ENCODE measurements around the gene FGG. TPM values are rescaled to one million over a fixed set of nuclear protein-coding genes. Genes with fewer than 3 reads are reported as not detected.
A peak's percentile ranks its signal among the peaks of the same experiment; 100 is the strongest.

Gene FGG
- total and polyA plus RNA-seq, 2 of the 13 experiments (the other 11 are each of a cell fraction or from before 2014, with no cell fraction given) = 1,037 to 2,423 TPM

DNA sequence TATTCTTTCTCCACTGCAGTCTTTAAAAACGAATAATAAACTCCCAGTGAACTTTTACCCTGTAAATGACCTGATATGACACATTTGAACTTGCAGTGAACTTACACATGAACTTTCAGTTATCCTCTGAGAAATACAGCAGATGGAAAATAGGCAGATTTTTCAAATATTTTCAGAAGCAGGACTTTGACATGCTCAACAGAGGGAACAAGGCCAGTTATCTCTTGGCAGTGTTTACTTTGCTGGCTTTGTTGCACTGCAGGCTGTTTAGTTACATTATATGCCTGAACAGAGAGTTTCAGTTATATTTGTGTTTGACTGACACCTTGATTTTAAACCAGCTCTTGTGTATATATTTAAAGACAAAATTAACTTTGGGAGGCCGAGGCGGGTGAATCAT is 47.6 kb upstream of the FGG start (continued):
- TF ChIP-seq, protein P1, sequence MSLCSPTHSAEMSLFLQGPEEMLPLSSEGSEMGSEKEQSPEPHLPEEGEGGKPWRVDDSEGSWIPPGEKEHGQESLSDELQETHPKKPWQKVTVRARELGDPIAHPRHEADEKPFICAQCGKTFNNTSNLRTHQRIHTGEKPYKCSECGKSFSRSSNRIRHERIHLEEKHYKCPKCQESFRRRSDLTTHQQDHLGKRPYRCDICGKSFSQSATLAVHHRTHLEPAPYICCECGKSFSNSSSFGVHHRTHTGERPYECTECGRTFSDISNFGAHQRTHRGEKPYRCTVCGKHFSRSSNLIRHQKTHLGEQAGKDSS (CRISPR knock-in tag; IDR thresholded peaks at IDR 0.05; ENCODE audit: borderline replicate concordance, low read depth) = no peak
- TF ChIP-seq, protein P2, sequence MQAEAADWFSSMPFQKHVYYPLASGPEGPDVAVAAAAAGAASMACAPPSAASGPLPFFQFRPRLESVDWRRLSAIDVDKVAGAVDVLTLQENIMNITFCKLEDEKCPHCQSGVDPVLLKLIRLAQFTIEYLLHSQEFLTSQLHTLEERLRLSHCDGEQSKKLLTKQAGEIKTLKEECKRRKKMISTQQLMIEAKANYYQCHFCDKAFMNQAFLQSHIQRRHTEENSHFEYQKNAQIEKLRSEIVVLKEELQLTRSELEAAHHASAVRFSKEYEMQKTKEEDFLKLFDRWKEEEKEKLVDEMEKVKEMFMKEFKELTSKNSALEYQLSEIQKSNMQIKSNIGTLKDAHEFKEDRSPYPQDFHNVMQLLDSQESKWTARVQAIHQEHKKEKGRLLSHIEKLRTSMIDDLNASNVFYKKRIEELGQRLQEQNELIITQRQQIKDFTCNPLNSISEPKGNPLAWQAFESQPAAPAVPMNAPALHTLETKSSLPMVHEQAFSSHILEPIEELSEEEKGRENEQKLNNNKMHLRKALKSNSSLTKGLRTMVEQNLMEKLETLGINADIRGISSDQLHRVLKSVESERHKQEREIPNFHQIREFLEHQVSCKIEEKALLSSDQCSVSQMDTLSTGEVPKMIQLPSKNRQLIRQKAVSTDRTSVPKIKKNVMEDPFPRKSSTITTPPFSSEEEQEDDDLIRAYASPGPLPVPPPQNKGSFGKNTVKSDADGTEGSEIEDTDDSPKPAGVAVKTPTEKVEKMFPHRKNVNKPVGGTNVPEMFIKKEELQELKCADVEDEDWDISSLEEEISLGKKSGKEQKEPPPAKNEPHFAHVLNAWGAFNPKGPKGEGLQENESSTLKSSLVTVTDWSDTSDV (CRISPR knock-in tag; IDR thresholded peaks at IDR 0.05) = no peak
- TF ChIP-seq RFXANK (CRISPR knock-in tag; IDR thresholded peaks at IDR 0.05) (0 out of 2 replicates have a peak, but pooled peaks have one; percentile 25), NR1H2 (CRISPR knock-in tag; IDR thresholded peaks at IDR 0.05; ENCODE audit: borderline replicate concordance, low read depth) (peak; percentile 90), SMARCC2 (IDR thresholded peaks at IDR 0.05) (0 out of 2 replicates have a peak, but pooled peaks have one; percentile 25), KLF6 (CRISPR knock-in tag; IDR thresholded peaks at IDR 0.05) (no peak), RBFOX2 (IDR thresholded peaks at IDR 0.05; ENCODE audit: low read depth, low read length) (no peak), SIN3B (IDR thresholded peaks at IDR 0.05; ENCODE audit: low read length) (no peak), JDP2 (CRISPR knock-in tag; IDR thresholded peaks at IDR 0.05; ENCODE audit: borderline replicate concordance) (no peak; the same call in 1 of the 2 replicates), NKX3-1 (CRISPR knock-in tag; IDR thresholded peaks at IDR 0.05) (no peak), MIER2 (CRISPR knock-in tag; IDR thresholded peaks at IDR 0.05) (peak; percentile 63; the same call in 1 of the 2 replicates), ASH2L (IDR thresholded peaks at IDR 0.05; ENCODE audit: insufficient read length, low read depth, low read length) (peak; percentile 55), SOX6 (IDR thresholded peaks at IDR 0.05) (no peak), SOX6 (CRISPR knock-in tag; IDR thresholded peaks at IDR 0.05) (peak; percentile 98)
- TF ChIP-seq, protein P3, sequence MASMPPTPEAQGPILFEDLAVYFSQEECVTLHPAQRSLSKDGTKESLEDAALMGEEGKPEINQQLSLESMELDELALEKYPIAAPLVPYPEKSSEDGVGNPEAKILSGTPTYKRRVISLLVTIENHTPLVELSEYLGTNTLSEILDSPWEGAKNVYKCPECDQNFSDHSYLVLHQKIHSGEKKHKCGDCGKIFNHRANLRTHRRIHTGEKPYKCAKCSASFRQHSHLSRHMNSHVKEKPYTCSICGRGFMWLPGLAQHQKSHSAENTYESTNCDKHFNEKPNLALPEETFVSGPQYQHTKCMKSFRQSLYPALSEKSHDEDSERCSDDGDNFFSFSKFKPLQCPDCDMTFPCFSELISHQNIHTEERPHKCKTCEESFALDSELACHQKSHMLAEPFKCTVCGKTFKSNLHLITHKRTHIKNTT (CRISPR knock-in tag; IDR thresholded peaks at IDR 0.05) = no peak
- TF ChIP-seq, protein P4, sequence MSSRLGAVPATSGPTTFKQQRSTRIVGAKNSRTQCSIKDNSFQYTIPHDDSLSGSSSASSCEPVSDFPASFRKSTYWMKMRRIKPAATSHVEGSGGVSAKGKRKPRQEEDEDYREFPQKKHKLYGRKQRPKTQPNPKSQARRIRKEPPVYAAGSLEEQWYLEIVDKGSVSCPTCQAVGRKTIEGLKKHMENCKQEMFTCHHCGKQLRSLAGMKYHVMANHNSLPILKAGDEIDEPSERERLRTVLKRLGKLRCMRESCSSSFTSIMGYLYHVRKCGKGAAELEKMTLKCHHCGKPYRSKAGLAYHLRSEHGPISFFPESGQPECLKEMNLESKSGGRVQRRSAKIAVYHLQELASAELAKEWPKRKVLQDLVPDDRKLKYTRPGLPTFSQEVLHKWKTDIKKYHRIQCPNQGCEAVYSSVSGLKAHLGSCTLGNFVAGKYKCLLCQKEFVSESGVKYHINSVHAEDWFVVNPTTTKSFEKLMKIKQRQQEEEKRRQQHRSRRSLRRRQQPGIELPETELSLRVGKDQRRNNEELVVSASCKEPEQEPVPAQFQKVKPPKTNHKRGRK (CRISPR knock-in tag; IDR thresholded peaks at IDR 0.05) = no peak
- TF ChIP-seq, protein P5, sequence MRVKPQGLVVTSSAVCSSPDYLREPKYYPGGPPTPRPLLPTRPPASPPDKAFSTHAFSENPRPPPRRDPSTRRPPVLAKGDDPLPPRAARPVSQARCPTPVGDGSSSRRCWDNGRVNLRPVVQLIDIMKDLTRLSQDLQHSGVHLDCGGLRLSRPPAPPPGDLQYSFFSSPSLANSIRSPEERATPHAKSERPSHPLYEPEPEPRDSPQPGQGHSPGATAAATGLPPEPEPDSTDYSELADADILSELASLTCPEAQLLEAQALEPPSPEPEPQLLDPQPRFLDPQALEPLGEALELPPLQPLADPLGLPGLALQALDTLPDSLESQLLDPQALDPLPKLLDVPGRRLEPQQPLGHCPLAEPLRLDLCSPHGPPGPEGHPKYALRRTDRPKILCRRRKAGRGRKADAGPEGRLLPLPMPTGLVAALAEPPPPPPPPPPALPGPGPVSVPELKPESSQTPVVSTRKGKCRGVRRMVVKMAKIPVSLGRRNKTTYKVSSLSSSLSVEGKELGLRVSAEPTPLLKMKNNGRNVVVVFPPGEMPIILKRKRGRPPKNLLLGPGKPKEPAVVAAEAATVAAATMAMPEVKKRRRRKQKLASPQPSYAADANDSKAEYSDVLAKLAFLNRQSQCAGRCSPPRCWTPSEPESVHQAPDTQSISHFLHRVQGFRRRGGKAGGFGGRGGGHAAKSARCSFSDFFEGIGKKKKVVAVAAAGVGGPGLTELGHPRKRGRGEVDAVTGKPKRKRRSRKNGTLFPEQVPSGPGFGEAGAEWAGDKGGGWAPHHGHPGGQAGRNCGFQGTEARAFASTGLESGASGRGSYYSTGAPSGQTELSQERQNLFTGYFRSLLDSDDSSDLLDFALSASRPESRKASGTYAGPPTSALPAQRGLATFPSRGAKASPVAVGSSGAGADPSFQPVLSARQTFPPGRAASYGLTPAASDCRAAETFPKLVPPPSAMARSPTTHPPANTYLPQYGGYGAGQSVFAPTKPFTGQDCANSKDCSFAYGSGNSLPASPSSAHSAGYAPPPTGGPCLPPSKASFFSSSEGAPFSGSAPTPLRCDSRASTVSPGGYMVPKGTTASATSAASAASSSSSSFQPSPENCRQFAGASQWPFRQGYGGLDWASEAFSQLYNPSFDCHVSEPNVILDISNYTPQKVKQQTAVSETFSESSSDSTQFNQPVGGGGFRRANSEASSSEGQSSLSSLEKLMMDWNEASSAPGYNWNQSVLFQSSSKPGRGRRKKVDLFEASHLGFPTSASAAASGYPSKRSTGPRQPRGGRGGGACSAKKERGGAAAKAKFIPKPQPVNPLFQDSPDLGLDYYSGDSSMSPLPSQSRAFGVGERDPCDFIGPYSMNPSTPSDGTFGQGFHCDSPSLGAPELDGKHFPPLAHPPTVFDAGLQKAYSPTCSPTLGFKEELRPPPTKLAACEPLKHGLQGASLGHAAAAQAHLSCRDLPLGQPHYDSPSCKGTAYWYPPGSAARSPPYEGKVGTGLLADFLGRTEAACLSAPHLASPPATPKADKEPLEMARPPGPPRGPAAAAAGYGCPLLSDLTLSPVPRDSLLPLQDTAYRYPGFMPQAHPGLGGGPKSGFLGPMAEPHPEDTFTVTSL (CRISPR knock-in tag; IDR thresholded peaks at IDR 0.05; ENCODE audit: borderline replicate concordance) = peak; percentile 96
- TF ChIP-seq, protein P6, sequence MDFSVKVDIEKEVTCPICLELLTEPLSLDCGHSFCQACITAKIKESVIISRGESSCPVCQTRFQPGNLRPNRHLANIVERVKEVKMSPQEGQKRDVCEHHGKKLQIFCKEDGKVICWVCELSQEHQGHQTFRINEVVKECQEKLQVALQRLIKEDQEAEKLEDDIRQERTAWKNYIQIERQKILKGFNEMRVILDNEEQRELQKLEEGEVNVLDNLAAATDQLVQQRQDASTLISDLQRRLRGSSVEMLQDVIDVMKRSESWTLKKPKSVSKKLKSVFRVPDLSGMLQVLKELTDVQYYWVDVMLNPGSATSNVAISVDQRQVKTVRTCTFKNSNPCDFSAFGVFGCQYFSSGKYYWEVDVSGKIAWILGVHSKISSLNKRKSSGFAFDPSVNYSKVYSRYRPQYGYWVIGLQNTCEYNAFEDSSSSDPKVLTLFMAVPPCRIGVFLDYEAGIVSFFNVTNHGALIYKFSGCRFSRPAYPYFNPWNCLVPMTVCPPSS (IDR thresholded peaks at IDR 0.05) = no peak

All from HepG2 (cell line).